WTC11 (cell line): ENCODE measurements around the gene CARMIL1.

Experiments
- CBFB ChIP-seq: sonication (generic); formaldehyde crosslinking; IDR thresholded peaks from 2 replicates; pipeline ENCODE4 v1.8.1; 2022; ENCODE audit warnings: mild to moderate bottlenecking, low read depth, missing genetic modification reagents
- CTCF ChIP-seq: fragments of 200-600 bp; IDR thresholded peaks from 2 replicates; pipeline ENCODE4 v1.8.0; 2022; ENCODE audit warnings: antibody characterized with exemption
- ESRRA ChIP-seq: sonication (generic); formaldehyde crosslinking; IDR thresholded peaks from 2 replicates; pipeline ENCODE4 v1.8.1; 2022; ENCODE audit warnings: mild to moderate bottlenecking, missing genetic modification reagents, borderline replicate concordance
- ETV6 ChIP-seq: sonication (generic); formaldehyde crosslinking; IDR thresholded peaks from 2 replicates; pipeline ENCODE4 v1.8.1; 2022; ENCODE audit warnings: mild to moderate bottlenecking, missing genetic modification reagents
- IRF2 ChIP-seq: sonication (generic); formaldehyde crosslinking; IDR thresholded peaks from 2 replicates; pipeline ENCODE4 v1.8.0; 2022; ENCODE audit warnings: low read depth, missing genetic modification reagents, borderline replicate concordance
- MXD4 ChIP-seq: fragments of 250-450 bp; sonication (Bioruptor Pico); IDR thresholded peaks from 2 replicates; pipeline ENCODE4 v1.8.0; 2021; ENCODE audit warnings: mild to moderate bottlenecking, moderate library complexity, borderline replicate concordance
- MYBL2 ChIP-seq: sonication (generic); formaldehyde crosslinking; IDR thresholded peaks from 2 replicates; pipeline ENCODE4 v1.8.1; 2023; ENCODE audit warnings: mild to moderate bottlenecking, moderate library complexity, missing genetic modification reagents
- NFE2L1 ChIP-seq: sonication (generic); formaldehyde crosslinking; IDR thresholded peaks from 2 replicates; pipeline ENCODE4 v1.8.1; 2023; ENCODE audit warnings: missing genetic modification reagents
- NR2C2 ChIP-seq: sonication (generic); formaldehyde crosslinking; IDR thresholded peaks from 2 replicates; pipeline ENCODE4 v1.8.0; 2022; ENCODE audit warnings: mild to moderate bottlenecking, missing genetic modification reagents
- SMAD3 ChIP-seq: sonication (generic); formaldehyde crosslinking; IDR thresholded peaks from 2 replicates; pipeline ENCODE4 v1.8.0; 2022; ENCODE audit warnings: missing genetic modification reagents, mild to moderate bottlenecking, borderline replicate concordance
- USF1 ChIP-seq: sonication (generic); formaldehyde crosslinking; IDR thresholded peaks from 2 replicates; pipeline ENCODE4 v1.8.0; 2022; ENCODE audit warnings: mild to moderate bottlenecking, missing genetic modification reagents
- ZBTB21 ChIP-seq: sonication (generic); formaldehyde crosslinking; IDR thresholded peaks from 2 replicates; pipeline ENCODE4 v1.8.1; 2023; ENCODE audit warnings: mild to moderate bottlenecking, missing genetic modification reagents, borderline replicate concordance
- ZNF317 ChIP-seq: sonication (generic); formaldehyde crosslinking; IDR thresholded peaks from 2 replicates; pipeline ENCODE4 v1.8.1; 2023; ENCODE audit warnings: low read depth, mild to moderate bottlenecking, moderate library complexity, missing genetic modification reagents, borderline replicate concordance
- ZNF416 ChIP-seq: fragments of 250-450 bp; sonication (Bioruptor Pico); IDR thresholded peaks from 2 replicates; pipeline ENCODE4 v1.9.0; 2021; ENCODE audit warnings: mild to moderate bottlenecking, inconsistent platforms

- no peak for TF ChIP-seq SMAD3 (CRISPR knock-in tag)
- TF ChIP-seq CTCF, result no peak
- TF ChIP-seq ESRRA (CRISPR knock-in tag), result no peak
- no peak for TF ChIP-seq USF1 (CRISPR knock-in tag)
- no peak for TF ChIP-seq ETV6 (CRISPR knock-in tag)
- no peak for TF ChIP-seq ZBTB21 (CRISPR knock-in tag)
- no peak for TF ChIP-seq IRF2 (CRISPR knock-in tag)
- TF ChIP-seq ZNF416 (CRISPR knock-in tag), result no peak
- TF ChIP-seq MYBL2 (CRISPR knock-in tag), result no peak
- TF ChIP-seq MXD4 (CRISPR knock-in tag), result no peak
- no peak for TF ChIP-seq ZNF317
- TF ChIP-seq NFE2L1 (CRISPR knock-in tag), result no peak
- no peak for TF ChIP-seq CBFB (CRISPR knock-in tag)
- TF ChIP-seq NR2C2 (CRISPR knock-in tag), result no peak
Measured at GRCh38 chr6:25635886-25636317, 356.7 kb downstream of the CARMIL1 start.
